ENCODE measurements around the gene GDE1. TPM values are rescaled to one million over a fixed set of nuclear protein-coding genes. Genes with fewer than 3 reads are reported as not detected.
A peak's percentile ranks its signal among the peaks of the same experiment; 100 is the strongest.

GDE1 gene
- total and polyA plus RNA-seq, 8 donors, result 27.8 to 80.0 (median 39.8) TPM

- Histone ChIP-seq H3K36me3 (peaks cover 2 to 92% (median 46%) of the 10 kb centered on the region in 4 donors), H3K27me3 (no peaks in the 10 kb centered on the region), H3K4me3 (no peak overlapping the region), H3K27ac (no peak overlapping the region), H3K9me3 (no peaks in the 10 kb centered on the region), H3K4me1 (no peaks in the 10 kb centered on the region)
- 81 to 89% (median 82%) methylated on average over 4 to 5 of the region's 5 CpGs for WGBS, 5 donors
- intact Hi-C loops (cut with DNase I; ENCODE audit: low total_unique reads), result no loop called here
- DNase-seq, result no peak
- TF ChIP-seq CTCF (IDR thresholded peaks at IDR 0.05), result no peak
- no peak for TF ChIP-seq POLR2A (IDR thresholded peaks at IDR 0.05)
- no peak for TF ChIP-seq EP300 (IDR thresholded peaks at IDR 0.05)
- TF ChIP-seq POLR2AphosphoS5 (IDR thresholded peaks at IDR 0.05), result no peak
Observed at GRCh38 chr16:19474617-19475016, 47.3 kb downstream of the GDE1 start.

- intact Hi-C loops (cut with DNase I; ENCODE audit: low total_unique reads), result no loop called here
- Histone ChIP-seq H3K4me3 (no peak overlapping the region), H3K27me3 (no peaks in the 10 kb centered on the region), H3K9me3 (no peaks in the 10 kb centered on the region), H3K36me3 (peaks cover 13 to 97% (median 52%) of the 10 kb centered on the region in 4 donors), H3K27ac (no peak overlapping the region), H3K4me1 (no peaks in the 10 kb centered on the region)
- TF ChIP-seq POLR2AphosphoS5 (IDR thresholded peaks at IDR 0.05) (no peak), CTCF (IDR thresholded peaks at IDR 0.05) (no peak), POLR2A (IDR thresholded peaks at IDR 0.05) (no peak), EP300 (IDR thresholded peaks at IDR 0.05) (no peak)
- no peak for DNase-seq
- WGBS, 5 donors, result 80 to 89% (median 83%) methylated on average over 6 of the region's 6 CpGs
Observed at GRCh38 chr16:19472482-19472881, 49.4 kb downstream of the GDE1 start.

- no peak for TF ChIP-seq CTCF (IDR thresholded peaks at IDR 0.05)
- TF ChIP-seq EP300 (IDR thresholded peaks at IDR 0.05), result no peak
- H3K27me3 ChIP-seq, result no peaks in the 10 kb centered on the region
- WGBS, 5 donors, result 78 to 95% (median 91%) methylated on average over 3 of the region's 3 CpGs
- intact Hi-C loops (cut with DNase I; ENCODE audit: low total_unique reads), result no loop called here
- no peak for DNase-seq
- H3K27ac ChIP-seq, result no peak overlapping the region
- no peak overlapping the region for H3K4me3 ChIP-seq
- peaks cover 2 to 9% (median 7%) of the 10 kb centered on the region in 4 donors for H3K4me1 ChIP-seq
- no peaks in the 10 kb centered on the region for H3K9me3 ChIP-seq
- H3K36me3 ChIP-seq, result peaks cover 7 to 95% (median 52%) of the 10 kb centered on the region in 4 donors
Observed at GRCh38 chr16:19468300-19468699, 53.6 kb downstream of the GDE1 start.

- Histone ChIP-seq H3K9me3 (no peaks in the 10 kb centered on the region), H3K27me3 (no peaks in the 10 kb centered on the region), H3K27ac (peak overlapping the region; percentile 46 to 67 (median 66)), H3K4me1 (peaks cover 4 to 17% (median 10%) of the 10 kb centered on the region in 4 donors), H3K36me3 (peaks cover 3 to 88% (median 43%) of the 10 kb centered on the region in 4 donors), H3K4me3 (no peak overlapping the region)
- intact Hi-C loops (cut with DNase I; ENCODE audit: low total_unique reads), result no loop called here
- peak; percentile 39 to 73 for DNase-seq
- WGBS, 5 donors, result 50 to 75% (median 59%) methylated on average over 12 of the region's 12 CpGs
- TF ChIP-seq EP300 (IDR thresholded peaks at IDR 0.05), result no peak
- TF ChIP-seq CTCF (IDR thresholded peaks at IDR 0.05), result no peak
- TF ChIP-seq POLR2A (IDR thresholded peaks at IDR 0.05), result no peak
- peak in 2 of 3 donors; percentile 46 to 90 for TF ChIP-seq POLR2AphosphoS5 (IDR thresholded peaks at IDR 0.05)
Observed at GRCh38 chr16:19463468-19464315, 58.2 kb downstream of the GDE1 start.
